Measurements from ENCODE around the gene SPATS2L. TPM values are rescaled to one million over a fixed set of nuclear protein-coding genes. Genes with fewer than 3 reads are reported as not detected.

The SPATS2L gene
- total and polyA plus RNA-seq, 2 of the 13 experiments (the other 11 are each of a cell fraction or from before 2014, with no cell fraction given): 154 to 212 TPM

GRCh38 chr2:200264631-200265030, 41.9 kb upstream of the SPATS2L start:
- ChIA-PET CTCF (ENCODE audit: low intra/inter-chr PET ratio, low total read pairs) (no interaction called here), POLR2A (no interaction called here)

GRCh38 chr2:200266406-200266805, 40.1 kb upstream of the SPATS2L start:
- DNase-seq (ENCODE audit: low spot score): no peak
- no peaks in the 10 kb centered on the region for H3K79me2 ChIP-seq (ENCODE audit: insufficient read depth, low read length)
- H2AFZ ChIP-seq (ENCODE audit: low read length): no peak overlapping the region
- H4K20me1 ChIP-seq (ENCODE audit: insufficient read depth, low read length): no peaks in the 10 kb centered on the region
- H3K9ac ChIP-seq (ENCODE audit: insufficient read depth, low read depth, low read length): no peak overlapping the region
- POLR2A ChIA-PET: no interaction called here
- H3K27ac ChIP-seq (ENCODE audit: extremely low read length, insufficient read depth, low read length): no peak overlapping the region
- H3K36me3 ChIP-seq (replicated peaks in 1 of 2; ENCODE audit: control insufficient read depth in 1 of 2, insufficient read depth in 2 of 2, low read length in 2 of 2): no peaks in the 10 kb centered on the region
- FAIRE-seq: no peak
- H3K4me3 ChIP-seq (replicated peaks in 1 of 3; ENCODE audit: insufficient read depth in 1 of 3, low read depth in 2 of 3, low read length in 3 of 3): no peak overlapping the region
- no peak for ATAC-seq
- no peak overlapping the region for H3K4me2 ChIP-seq (ENCODE audit: low read depth, low read length)
- H3K4me1 ChIP-seq (ENCODE audit: insufficient read depth, low read length): peaks cover 15% of the 10 kb centered on the region
- no peaks in the 10 kb centered on the region; a peak in 2 of 5 replicates for H3K27me3 ChIP-seq (ENCODE audit: control insufficient read depth in 1 of 2, insufficient read depth in 2 of 2, low read length in 2 of 2)
- CTCF ChIA-PET (ENCODE audit: low intra/inter-chr PET ratio, low total read pairs): no interaction called here
- in situ Hi-C loops (cut with HindIII; ENCODE audit: extremely low pct_ligation_motif_present, low pct_unique_long_range_greater_than_20kb): no loop called here
- 62% methylated on average over 5 of the region's 5 CpGs for WGBS (ENCODE audit: low lambda C conversion rate)
- BruUV-seq (replicated peaks): no TSS peak
- no peaks in the 10 kb centered on the region for H3K9me3 ChIP-seq (ENCODE audit: low read length)
- intact Hi-C loops (cut with micrococcal nuclease; ENCODE audit: unreplicated experiment): no loop called here
- no peak for TF ChIP-seq KLF11 (CRISPR knock-in tag; IDR thresholded peaks at IDR 0.05)
- TF ChIP-seq RXRA (CRISPR knock-in tag; IDR thresholded peaks at IDR 0.05): no peak
- no peak for TF ChIP-seq ZNF280D (CRISPR knock-in tag; IDR thresholded peaks at IDR 0.05)
- no peak for TF ChIP-seq MED1 (CRISPR knock-in tag; IDR thresholded peaks at IDR 0.05)
- no peak for TF ChIP-seq BRCA1 (CRISPR knock-in tag; IDR thresholded peaks at IDR 0.05)
- TF ChIP-seq ATF6 (CRISPR knock-in tag; conservative IDR thresholded peaks at IDR 0.05): no peak
- TF ChIP-seq SNRNP70 (IDR thresholded peaks at IDR 0.05; ENCODE audit: low read depth, low read length): no peak
- TF ChIP-seq ZNF34 (CRISPR knock-in tag; IDR thresholded peaks at IDR 0.05; ENCODE audit: borderline replicate concordance): no peak
- TF ChIP-seq ZBTB1 (CRISPR knock-in tag; IDR thresholded peaks at IDR 0.05; ENCODE audit: borderline replicate concordance): no peak
- TF ChIP-seq ZBTB38 (CRISPR knock-in tag; IDR thresholded peaks at IDR 0.05): no peak

More at GRCh38 chr2:200264631-200265030, 41.9 kb upstream of the SPATS2L start:
- in situ Hi-C loops (cut with HindIII; ENCODE audit: extremely low pct_ligation_motif_present, low pct_unique_long_range_greater_than_20kb) (no loop called here), intact Hi-C loops (cut with micrococcal nuclease; ENCODE audit: unreplicated experiment) (no loop called here)
- no TSS peak for BruUV-seq (replicated peaks)
- no peaks in the 10 kb centered on the region for H3K9me3 ChIP-seq (ENCODE audit: low read length)
- H3K4me3 ChIP-seq (replicated peaks in 1 of 3; ENCODE audit: insufficient read depth in 1 of 3, low read depth in 2 of 3, low read length in 3 of 3): no peak overlapping the region
- H3K4me1 ChIP-seq (ENCODE audit: insufficient read depth, low read length): peaks cover 21% of the 10 kb centered on the region
- no peak overlapping the region for H2AFZ ChIP-seq (ENCODE audit: low read length)
- no peak overlapping the region for H3K9ac ChIP-seq (ENCODE audit: insufficient read depth, low read depth, low read length)
- no peak for TF ChIP-seq CHCHD3 (CRISPR knock-in tag; IDR thresholded peaks at IDR 0.05)
- no peak for TF ChIP-seq NR2F2 (IDR thresholded peaks at IDR 0.05; ENCODE audit: borderline replicate concordance, low read depth)
- no peak for TF ChIP-seq ZBTB2 (CRISPR knock-in tag; IDR thresholded peaks at IDR 0.05; ENCODE audit: low read depth)
- no peaks in the 10 kb centered on the region for H3K36me3 ChIP-seq (replicated peaks in 1 of 2; ENCODE audit: control insufficient read depth in 1 of 2, insufficient read depth in 2 of 2, low read length in 2 of 2)
- H3K4me2 ChIP-seq (ENCODE audit: low read depth, low read length): no peak overlapping the region
- no peaks in the 10 kb centered on the region for H3K79me2 ChIP-seq (ENCODE audit: insufficient read depth, low read length)
- H3K27ac ChIP-seq (ENCODE audit: extremely low read length, insufficient read depth, low read length): no peak overlapping the region
- no peaks in the 10 kb centered on the region for H4K20me1 ChIP-seq (ENCODE audit: insufficient read depth, low read length)
- ATAC-seq (no peak), DNase-seq (ENCODE audit: low spot score) (no peak), FAIRE-seq (no peak)
- 11% methylated on average over 2 of the region's 2 CpGs for WGBS (ENCODE audit: low lambda C conversion rate)
- H3K27me3 ChIP-seq (ENCODE audit: control insufficient read depth in 1 of 2, insufficient read depth in 2 of 2, low read length in 2 of 2): no peaks in the 10 kb centered on the region; a peak in 1 of 5 replicates
